Spleen (tissue), 7 donors: ENCODE measurements around the gene AIRE.

Experiments
- POLR2A ChIP-seq, 3 donors: fragments of 450-650 bp; IDR thresholded peaks; one replicate each; pipeline ENCODE4 v1.5.1; 2017; ENCODE audit warnings: antibody characterized with exemption in 3 of 3, mild to moderate bottlenecking in 1 of 3
- POLR2AphosphoS5 ChIP-seq, 3 donors: sonication (generic); formaldehyde crosslinking; IDR thresholded peaks; one replicate each; pipeline ENCODE4 v1.5.1; 2017; ENCODE audit warnings: antibody characterized with exemption in 3 of 3
- TF ChIP-seq, protein P1 (sequence below), 11 experiments: fragments of 200-600 bp in 7 of 11; fragments of 450-650 bp in 4 of 11; sonication (generic) in 4 of 11; IDR thresholded peaks in 8 of 11; conservative IDR thresholded peaks in 3 of 11; 1 replicate in 7 of 11; 2 replicates in 4 of 11; pipeline versions ENCODE4 v1.4.0 to v1.8.0; 2016 to 2021; ENCODE audit warnings: antibody characterized with exemption in 11 of 11, inconsistent platforms in 4 of 11, mild to moderate bottlenecking in 1 of 11
- donor health status: DM: no; HTN: no; CAD: no; lungs with moderate emphysema.
- donor health status: DM: no; HTN: no; CAD: no.
- donor health status: DM: no; HTN: no; CAD: no.

DNA sequence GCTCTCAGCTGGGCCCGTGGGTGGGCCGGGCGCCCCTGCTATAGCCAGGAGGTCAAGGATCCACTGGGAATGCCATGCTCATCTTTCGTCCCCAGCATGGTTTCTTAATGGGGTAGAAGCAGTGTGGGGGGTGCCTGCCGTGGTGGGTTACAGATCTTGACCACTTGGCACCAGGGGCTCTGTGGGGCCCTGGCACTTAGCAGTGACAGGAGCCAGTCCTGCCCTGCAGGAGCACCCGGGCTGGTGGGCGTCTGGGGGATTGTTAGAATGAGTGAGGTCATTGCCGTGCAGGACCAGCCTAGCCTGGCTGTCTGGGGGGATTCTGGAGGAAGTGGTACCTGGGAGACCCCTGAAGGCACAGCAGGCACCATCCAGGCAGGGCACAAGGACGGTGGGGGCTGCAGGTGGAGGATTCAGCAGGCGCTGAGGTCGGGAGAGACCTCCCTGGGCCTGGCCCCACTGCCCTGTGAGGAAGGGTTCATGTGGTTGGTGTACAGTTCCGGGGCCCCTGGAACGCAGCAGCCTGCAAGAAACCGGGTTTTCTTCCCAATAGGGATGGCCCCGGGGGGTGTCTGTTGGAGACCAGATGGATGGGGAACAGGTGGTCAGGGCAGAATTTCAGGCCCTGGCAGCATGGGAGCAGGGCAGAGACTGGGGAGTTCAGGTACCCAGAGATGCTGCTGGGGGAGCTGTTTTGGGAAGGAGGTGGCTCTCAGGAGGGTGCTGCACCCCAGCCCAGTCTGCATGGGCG lies 4.8 kb downstream of the AIRE start:
- TF ChIP-seq, protein P1, sequence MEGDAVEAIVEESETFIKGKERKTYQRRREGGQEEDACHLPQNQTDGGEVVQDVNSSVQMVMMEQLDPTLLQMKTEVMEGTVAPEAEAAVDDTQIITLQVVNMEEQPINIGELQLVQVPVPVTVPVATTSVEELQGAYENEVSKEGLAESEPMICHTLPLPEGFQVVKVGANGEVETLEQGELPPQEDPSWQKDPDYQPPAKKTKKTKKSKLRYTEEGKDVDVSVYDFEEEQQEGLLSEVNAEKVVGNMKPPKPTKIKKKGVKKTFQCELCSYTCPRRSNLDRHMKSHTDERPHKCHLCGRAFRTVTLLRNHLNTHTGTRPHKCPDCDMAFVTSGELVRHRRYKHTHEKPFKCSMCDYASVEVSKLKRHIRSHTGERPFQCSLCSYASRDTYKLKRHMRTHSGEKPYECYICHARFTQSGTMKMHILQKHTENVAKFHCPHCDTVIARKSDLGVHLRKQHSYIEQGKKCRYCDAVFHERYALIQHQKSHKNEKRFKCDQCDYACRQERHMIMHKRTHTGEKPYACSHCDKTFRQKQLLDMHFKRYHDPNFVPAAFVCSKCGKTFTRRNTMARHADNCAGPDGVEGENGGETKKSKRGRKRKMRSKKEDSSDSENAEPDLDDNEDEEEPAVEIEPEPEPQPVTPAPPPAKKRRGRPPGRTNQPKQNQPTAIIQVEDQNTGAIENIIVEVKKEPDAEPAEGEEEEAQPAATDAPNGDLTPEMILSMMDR (IDR thresholded peaks at IDR 0.05 in 8 of 11, conservative IDR thresholded peaks at IDR 0.05 in 3 of 11), result no peak
- TF ChIP-seq POLR2A (IDR thresholded peaks at IDR 0.05) (no peak), POLR2AphosphoS5 (IDR thresholded peaks at IDR 0.05) (no peak)
